ENCODE data around the gene TMA7B.

Gene TMA7B

DNA sequence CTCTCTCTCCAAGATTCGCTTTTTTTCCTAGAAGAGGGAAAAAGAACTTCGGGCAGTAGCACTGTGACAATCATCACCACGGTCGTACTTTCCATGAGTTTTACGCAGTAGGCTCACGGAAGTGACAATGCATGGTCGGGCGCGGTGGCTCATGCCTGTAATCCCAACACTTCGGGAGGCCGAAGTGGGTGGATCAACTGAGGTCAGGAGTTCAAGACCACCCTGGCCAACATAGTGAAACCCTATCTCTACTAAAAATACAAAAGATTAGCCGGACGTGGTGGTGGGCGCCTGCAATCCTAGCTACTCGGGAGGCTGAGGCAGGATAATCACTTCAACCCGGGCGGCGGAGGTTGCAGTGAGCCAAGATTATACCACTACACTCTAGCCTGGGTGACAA is 35.9 kb upstream of the TMA7B start:
- Histone ChIP-seq H3K4me3 (ENCODE audit: low read length) (no peak overlapping the region), H3K36me3 (ENCODE audit: control insufficient read depth, insufficient read depth, low read length) (no peaks in the 10 kb centered on the region), H3K27me3 (ENCODE audit: control insufficient read depth, insufficient read depth, low read length) (no peaks in the 10 kb centered on the region), H3K4me1 (ENCODE audit: control insufficient read depth, insufficient read depth, low read length) (no peaks in the 10 kb centered on the region), H3K9me3 (ENCODE audit: control insufficient read depth, low read length) (no peaks in the 10 kb centered on the region), H3K9ac (ENCODE audit: low read length) (no peak overlapping the region)

DNA sequence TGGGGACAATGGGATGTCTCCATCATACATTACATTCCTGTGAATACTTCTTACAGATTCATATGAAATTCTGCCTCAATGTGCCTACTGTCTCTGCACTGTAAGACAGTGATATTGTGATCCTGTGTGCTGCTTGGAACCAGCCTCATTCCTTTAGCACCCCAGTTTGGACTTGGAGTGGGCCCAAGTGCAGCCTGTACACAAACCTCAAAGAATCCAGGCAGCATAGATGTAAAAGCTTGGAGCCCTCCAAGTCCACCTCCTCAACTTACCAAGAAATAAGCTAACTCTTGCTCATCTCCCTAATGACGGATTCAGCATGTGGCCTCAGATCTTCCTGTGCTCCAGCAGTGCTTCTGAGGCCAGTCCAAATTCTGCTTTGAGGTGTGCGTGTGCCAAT is 34.9 kb upstream of the TMA7B start:
- no peaks in the 10 kb centered on the region for H3K4me1 ChIP-seq (ENCODE audit: control insufficient read depth, insufficient read depth, low read length)
- no peak overlapping the region for H3K9ac ChIP-seq (ENCODE audit: low read length)
- no peaks in the 10 kb centered on the region for H3K36me3 ChIP-seq (ENCODE audit: control insufficient read depth, insufficient read depth, low read length)
- H3K9me3 ChIP-seq (ENCODE audit: control insufficient read depth, low read length) = no peaks in the 10 kb centered on the region
- no peak overlapping the region for H3K4me3 ChIP-seq (ENCODE audit: low read length)
- no peaks in the 10 kb centered on the region for H3K27me3 ChIP-seq (ENCODE audit: control insufficient read depth, insufficient read depth, low read length)

DNA sequence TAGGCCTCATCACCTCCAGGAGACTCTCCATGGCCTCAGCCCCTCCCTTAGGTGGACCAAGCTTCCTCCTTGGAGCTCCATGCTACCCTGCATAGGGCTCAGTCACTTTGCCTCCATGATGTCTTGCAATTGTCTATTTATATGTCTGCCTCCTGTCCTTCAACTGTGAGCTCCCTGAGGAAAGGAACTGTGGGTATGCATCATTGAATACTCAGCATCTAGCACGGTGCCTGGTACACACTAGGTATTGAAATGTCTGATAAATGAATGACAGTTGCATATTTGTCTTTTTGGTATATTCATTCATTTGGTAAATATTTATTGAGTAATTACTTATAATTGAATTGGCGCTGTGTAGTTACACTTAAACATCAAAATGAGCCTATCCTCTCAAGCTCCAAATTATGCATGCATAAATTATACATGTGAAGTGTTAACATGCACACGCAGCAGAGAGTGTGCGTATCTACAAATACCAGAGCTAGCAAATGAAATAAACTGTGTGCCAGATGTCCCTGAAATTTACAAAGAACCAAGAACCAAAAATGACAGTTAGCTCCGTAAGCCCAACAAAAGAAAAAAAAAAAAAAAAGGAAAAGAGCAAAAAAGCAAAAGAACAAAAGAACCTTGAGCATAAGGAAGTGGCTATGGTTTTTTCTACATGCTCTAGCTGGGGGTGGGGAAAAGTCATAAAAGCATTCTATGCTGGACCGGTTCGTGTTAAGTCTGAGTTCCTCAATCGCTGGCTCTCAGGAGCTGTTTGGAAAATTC is 34.1 kb upstream of the TMA7B start:
- no peak overlapping the region for H3K9ac ChIP-seq (ENCODE audit: low read length)
- no peaks in the 10 kb centered on the region for H3K9me3 ChIP-seq (ENCODE audit: control insufficient read depth, low read length)
- H3K4me1 ChIP-seq (ENCODE audit: control insufficient read depth, insufficient read depth, low read length) = no peaks in the 10 kb centered on the region
- H3K4me3 ChIP-seq (ENCODE audit: low read length) = no peak overlapping the region
- no peaks in the 10 kb centered on the region for H3K36me3 ChIP-seq (ENCODE audit: control insufficient read depth, insufficient read depth, low read length)
- H3K27me3 ChIP-seq (ENCODE audit: control insufficient read depth, insufficient read depth, low read length) = peaks cover 6% of the 10 kb centered on the region

DNA sequence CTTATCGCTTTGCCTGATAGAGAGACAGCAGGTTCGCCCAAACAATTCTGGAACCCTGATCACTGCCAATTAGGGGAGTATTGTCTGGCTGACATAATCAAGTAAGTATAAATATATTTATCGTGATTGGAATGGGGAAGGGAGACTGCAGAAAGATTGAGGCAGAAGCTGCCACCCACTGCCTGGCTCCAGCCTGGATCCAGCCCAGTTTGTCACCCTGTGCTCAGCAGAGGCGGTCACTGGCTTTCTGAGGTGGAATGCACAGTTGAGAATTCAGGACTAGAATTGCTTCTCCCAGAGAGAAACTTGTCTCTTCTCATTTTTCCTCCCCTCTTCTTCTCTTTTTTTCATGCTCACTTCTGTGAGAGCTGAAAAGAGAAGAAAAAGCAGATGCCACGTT is 33.4 kb upstream of the TMA7B start:
- Histone ChIP-seq H3K9me3 (ENCODE audit: control insufficient read depth, low read length) (no peaks in the 10 kb centered on the region), H3K36me3 (ENCODE audit: control insufficient read depth, insufficient read depth, low read length) (no peaks in the 10 kb centered on the region), H3K9ac (ENCODE audit: low read length) (no peak overlapping the region), H3K4me1 (ENCODE audit: control insufficient read depth, insufficient read depth, low read length) (no peaks in the 10 kb centered on the region), H3K27me3 (ENCODE audit: control insufficient read depth, insufficient read depth, low read length) (peaks cover 9% of the 10 kb centered on the region), H3K4me3 (ENCODE audit: low read length) (no peak overlapping the region)

DNA sequence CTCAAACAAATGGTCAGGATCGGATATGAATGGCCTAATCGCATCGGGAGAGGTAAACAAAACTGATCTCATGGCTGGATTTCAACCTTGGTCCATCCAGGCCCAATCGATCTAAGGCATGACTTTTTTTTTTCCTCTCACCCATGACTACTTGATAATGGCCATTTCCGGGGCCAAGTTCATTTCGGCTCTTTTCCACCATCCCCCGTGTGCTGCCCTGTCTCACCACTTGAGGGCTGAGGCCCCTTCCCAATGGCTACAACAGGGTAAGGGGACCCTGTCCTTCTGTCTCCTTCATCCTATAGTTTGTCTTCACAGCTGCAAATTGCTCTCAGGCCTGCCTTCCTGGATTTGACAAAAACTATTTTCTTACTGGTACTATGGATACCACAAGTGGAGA is 32.7 kb upstream of the TMA7B start:
- Histone ChIP-seq H3K36me3 (ENCODE audit: control insufficient read depth, insufficient read depth, low read length) (no peaks in the 10 kb centered on the region), H3K27me3 (ENCODE audit: control insufficient read depth, insufficient read depth, low read length) (peaks cover 9% of the 10 kb centered on the region), H3K9ac (ENCODE audit: low read length) (no peak overlapping the region), H3K4me1 (ENCODE audit: control insufficient read depth, insufficient read depth, low read length) (no peaks in the 10 kb centered on the region), H3K9me3 (ENCODE audit: control insufficient read depth, low read length) (no peaks in the 10 kb centered on the region), H3K4me3 (ENCODE audit: low read length) (no peak overlapping the region)

DNA sequence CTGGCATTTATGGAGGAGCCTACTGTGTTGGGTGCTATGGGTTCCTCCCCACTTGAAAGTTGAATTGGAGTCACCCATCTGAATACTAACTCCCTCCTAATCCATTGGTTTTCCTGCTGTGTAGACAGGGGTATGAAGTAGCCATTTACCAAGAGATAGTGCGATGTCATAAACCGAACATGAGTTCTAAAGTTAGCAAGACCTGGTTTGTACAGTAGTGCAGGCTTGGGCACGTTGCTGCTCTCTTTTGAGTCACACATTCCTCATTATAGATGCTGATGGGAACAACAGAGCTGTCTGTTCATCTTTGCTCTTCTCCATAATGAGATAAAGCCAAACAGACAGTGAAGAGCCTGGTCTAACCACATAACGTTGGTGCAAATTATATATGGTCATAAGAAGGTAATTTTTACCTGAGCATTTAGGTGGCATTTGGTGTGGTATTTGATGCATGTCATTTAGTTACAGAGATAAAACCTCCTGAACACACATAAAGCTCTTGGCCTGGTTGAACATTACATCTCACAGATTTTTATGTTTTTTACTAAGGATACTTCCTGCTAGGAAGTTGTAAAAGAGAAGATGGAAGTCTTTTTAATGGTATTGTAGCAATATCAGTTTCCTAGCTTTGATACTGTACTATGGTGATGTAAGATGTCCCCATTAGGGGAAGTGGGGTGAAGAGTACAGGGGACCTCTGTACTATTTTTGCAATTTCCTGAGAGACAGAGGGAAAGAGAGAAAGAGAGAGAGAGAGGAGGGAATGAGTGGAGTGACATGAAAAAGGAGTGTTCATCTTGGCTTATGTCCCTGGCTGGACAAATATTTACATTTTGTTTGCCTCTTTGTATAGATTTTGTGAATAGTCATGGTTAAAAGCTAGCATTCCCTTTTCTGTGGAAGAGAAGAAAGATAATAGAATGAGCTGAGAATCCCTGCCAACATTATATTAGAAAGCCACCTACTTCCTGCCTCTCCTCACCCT is 31.4 kb upstream of the TMA7B start:
- H3K4me3 ChIP-seq (ENCODE audit: low read length) = no peak overlapping the region
- H3K36me3 ChIP-seq (ENCODE audit: control insufficient read depth, insufficient read depth, low read length) = no peaks in the 10 kb centered on the region
- H3K4me1 ChIP-seq (ENCODE audit: control insufficient read depth, insufficient read depth, low read length) = no peaks in the 10 kb centered on the region
- peaks cover 9% of the 10 kb centered on the region for H3K27me3 ChIP-seq (ENCODE audit: control insufficient read depth, insufficient read depth, low read length)
- H3K9me3 ChIP-seq (ENCODE audit: control insufficient read depth, low read length) = no peaks in the 10 kb centered on the region
- H3K9ac ChIP-seq (ENCODE audit: low read length) = no peak overlapping the region

DNA sequence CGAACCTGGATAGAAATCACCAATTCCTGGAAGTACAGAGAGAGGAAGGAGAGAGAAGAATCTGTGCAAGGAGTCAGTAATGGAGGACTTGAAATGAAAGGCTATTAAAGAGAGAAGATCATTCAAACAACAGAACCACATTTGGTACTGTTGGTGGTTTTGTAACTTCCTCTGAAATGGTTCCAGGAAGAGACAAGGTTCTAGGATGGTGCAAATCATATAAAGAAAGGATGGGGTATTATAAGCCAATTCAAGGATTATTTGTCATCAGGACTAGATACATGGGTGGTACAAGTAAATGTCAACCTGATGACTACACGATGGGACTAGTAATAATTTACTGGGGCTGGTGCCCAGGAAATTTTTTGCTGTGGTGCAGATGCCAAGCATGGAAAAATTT is 28.9 kb upstream of the TMA7B start:
- Histone ChIP-seq H3K9ac (ENCODE audit: low read length) (no peak overlapping the region), H3K9me3 (ENCODE audit: control insufficient read depth, low read length) (no peaks in the 10 kb centered on the region), H3K27me3 (ENCODE audit: control insufficient read depth, insufficient read depth, low read length) (peaks cover 15% of the 10 kb centered on the region), H3K4me1 (ENCODE audit: control insufficient read depth, insufficient read depth, low read length) (no peaks in the 10 kb centered on the region), H3K36me3 (ENCODE audit: control insufficient read depth, insufficient read depth, low read length) (no peaks in the 10 kb centered on the region), H3K4me3 (ENCODE audit: low read length) (no peak overlapping the region)

DNA sequence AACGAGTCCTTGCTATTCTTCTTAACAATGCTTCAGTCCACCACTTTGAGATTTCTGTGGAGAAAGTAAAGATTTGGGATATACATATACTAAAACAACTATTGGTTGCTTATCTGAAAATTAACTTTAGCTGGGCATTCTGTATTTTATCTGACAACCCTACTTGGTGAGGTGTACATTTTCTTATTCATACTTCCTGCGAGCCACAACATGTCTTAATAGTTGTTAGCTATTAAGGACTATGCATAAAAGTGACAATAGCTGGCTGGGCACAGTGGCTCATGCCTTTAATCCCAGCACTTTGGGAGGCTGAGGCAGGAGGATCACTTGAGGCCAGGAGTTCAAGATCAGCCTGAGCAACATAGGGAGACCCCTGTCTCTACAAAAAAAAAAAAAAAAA is 28.0 kb upstream of the TMA7B start:
- no peak overlapping the region for H3K4me3 ChIP-seq (ENCODE audit: low read length)
- H3K4me1 ChIP-seq (ENCODE audit: control insufficient read depth, insufficient read depth, low read length) = no peaks in the 10 kb centered on the region
- no peaks in the 10 kb centered on the region for H3K9me3 ChIP-seq (ENCODE audit: control insufficient read depth, low read length)
- no peak overlapping the region for H3K9ac ChIP-seq (ENCODE audit: low read length)
- H3K36me3 ChIP-seq (ENCODE audit: control insufficient read depth, insufficient read depth, low read length) = no peaks in the 10 kb centered on the region
- H3K27me3 ChIP-seq (ENCODE audit: control insufficient read depth, insufficient read depth, low read length) = peaks cover 18% of the 10 kb centered on the region

DNA sequence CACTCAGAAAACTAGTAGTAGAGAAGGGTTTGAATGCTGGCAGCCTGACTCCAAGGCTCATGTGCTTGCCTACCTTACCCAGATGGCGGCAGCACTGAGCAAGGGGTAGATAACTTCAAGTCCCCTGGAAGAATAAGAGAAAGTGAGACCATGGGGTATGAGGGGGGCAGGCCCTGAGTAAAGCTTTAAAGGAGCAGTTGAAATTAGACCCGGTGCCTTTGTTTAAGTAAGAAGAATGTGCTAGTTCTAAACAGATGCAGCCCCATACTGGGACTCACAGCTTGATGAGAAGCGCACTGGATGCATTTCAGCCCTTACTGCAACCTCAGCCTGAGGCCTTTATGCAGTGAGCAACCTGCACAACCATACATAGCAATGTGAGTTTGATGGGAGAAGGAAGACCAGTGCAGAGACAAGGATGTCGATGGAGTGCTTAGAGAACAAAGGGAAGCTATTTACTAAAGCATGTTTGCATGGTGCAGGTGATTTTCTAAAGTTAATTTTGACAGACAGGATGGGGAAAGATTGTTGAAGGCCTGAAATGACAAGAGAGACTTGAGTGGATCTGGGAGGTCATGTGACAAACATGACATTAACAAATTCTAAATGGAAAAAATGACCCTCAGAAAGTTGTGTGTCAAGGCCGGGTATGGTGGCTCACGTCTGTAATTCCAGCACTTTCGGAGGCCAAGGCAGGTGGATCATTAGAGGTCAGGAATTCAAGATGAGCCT is 27.1 kb upstream of the TMA7B start:
- Histone ChIP-seq H3K9ac (ENCODE audit: low read length) (no peak overlapping the region), H3K27me3 (ENCODE audit: control insufficient read depth, insufficient read depth, low read length) (peaks cover 20% of the 10 kb centered on the region), H3K36me3 (ENCODE audit: control insufficient read depth, insufficient read depth, low read length) (no peaks in the 10 kb centered on the region), H3K9me3 (ENCODE audit: control insufficient read depth, low read length) (no peaks in the 10 kb centered on the region), H3K4me3 (ENCODE audit: low read length) (no peak overlapping the region), H3K4me1 (ENCODE audit: control insufficient read depth, insufficient read depth, low read length) (no peaks in the 10 kb centered on the region)

DNA sequence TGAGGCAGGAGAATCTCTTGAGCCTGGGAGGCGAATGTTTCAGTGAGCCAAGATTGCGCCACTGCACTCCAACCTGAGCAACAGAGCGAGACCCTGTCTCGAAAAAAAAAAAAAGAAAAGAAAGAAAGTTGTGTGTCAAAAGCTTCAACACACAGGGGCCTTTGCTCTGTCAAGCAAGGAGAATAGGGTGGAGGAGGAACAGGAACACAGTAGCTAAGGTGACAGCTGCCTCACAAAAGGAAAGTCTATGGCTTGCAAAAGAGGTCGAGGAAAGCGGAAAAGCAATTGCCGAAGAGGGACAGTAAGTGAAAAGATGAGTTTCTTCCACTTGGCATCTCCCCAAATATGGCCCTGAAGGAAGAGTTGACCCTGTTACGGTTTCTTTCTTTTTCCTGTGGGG is 26.5 kb upstream of the TMA7B start:
- no peaks in the 10 kb centered on the region for H3K4me1 ChIP-seq (ENCODE audit: control insufficient read depth, insufficient read depth, low read length)
- no peak overlapping the region for H3K9ac ChIP-seq (ENCODE audit: low read length)
- no peaks in the 10 kb centered on the region for H3K36me3 ChIP-seq (ENCODE audit: control insufficient read depth, insufficient read depth, low read length)
- H3K4me3 ChIP-seq (ENCODE audit: low read length) = no peak overlapping the region
- peaks cover 25% of the 10 kb centered on the region for H3K27me3 ChIP-seq (ENCODE audit: control insufficient read depth, insufficient read depth, low read length)
- H3K9me3 ChIP-seq (ENCODE audit: control insufficient read depth, low read length) = no peaks in the 10 kb centered on the region

DNA sequence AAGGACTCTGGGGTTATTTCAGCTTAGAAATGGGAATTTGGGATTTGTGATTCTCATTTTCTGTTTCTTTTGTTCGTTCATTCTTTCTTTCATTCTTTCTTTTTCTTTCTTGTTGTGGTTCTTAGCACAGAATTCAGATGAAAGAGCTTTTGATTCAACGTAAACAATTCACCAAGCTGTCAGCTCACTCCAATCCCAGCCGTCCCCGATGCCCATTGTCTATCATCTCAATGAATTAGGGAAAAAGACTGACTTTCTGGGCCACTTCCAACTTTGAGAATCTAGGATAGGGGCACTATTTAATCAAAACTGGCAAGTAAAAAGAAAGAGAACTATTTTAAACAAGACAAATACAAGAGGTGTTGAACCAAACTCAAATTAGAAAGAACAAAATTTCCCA is 25.1 kb upstream of the TMA7B start:
- no peak overlapping the region for H3K4me3 ChIP-seq (ENCODE audit: low read length)
- no peaks in the 10 kb centered on the region for H3K9me3 ChIP-seq (ENCODE audit: control insufficient read depth, low read length)
- no peaks in the 10 kb centered on the region for H3K36me3 ChIP-seq (ENCODE audit: control insufficient read depth, insufficient read depth, low read length)
- peaks cover 25% of the 10 kb centered on the region for H3K27me3 ChIP-seq (ENCODE audit: control insufficient read depth, insufficient read depth, low read length)
- no peaks in the 10 kb centered on the region for H3K4me1 ChIP-seq (ENCODE audit: control insufficient read depth, insufficient read depth, low read length)
- H3K9ac ChIP-seq (ENCODE audit: low read length) = no peak overlapping the region

DNA sequence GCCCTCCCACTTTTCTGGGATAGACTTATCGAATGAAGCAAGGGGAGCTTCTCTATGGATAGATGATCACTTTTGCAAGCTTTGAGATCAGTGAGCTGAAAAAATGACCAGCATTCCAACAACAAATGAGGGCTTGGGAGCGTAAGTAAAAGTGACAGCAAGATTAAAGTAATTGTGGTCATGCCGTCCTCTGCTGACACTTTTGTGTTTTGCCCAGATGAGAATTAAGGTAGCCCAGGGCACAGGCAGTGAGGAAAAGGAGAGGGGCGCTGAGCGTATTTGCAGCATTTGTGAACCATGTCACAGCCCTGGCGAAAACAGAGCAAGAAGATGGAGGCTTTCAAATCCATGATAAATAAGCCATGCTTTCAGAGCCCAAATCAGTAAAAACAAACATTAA is 24.6 kb upstream of the TMA7B start:
- Histone ChIP-seq H3K27me3 (ENCODE audit: control insufficient read depth, insufficient read depth, low read length) (peaks cover 24% of the 10 kb centered on the region), H3K9me3 (ENCODE audit: control insufficient read depth, low read length) (no peaks in the 10 kb centered on the region), H3K36me3 (ENCODE audit: control insufficient read depth, insufficient read depth, low read length) (no peaks in the 10 kb centered on the region), H3K4me1 (ENCODE audit: control insufficient read depth, insufficient read depth, low read length) (no peaks in the 10 kb centered on the region), H3K4me3 (ENCODE audit: low read length) (no peak overlapping the region), H3K9ac (ENCODE audit: low read length) (no peak overlapping the region)
